ENCODE results near the gene KCTD4. TPM values are rescaled to one million over a fixed set of nuclear protein-coding genes. Genes with fewer than 3 reads are reported as not detected.

The KCTD4 gene
- total RNA-seq, 6 experiments from 2014 or later, result not detected

DNA sequence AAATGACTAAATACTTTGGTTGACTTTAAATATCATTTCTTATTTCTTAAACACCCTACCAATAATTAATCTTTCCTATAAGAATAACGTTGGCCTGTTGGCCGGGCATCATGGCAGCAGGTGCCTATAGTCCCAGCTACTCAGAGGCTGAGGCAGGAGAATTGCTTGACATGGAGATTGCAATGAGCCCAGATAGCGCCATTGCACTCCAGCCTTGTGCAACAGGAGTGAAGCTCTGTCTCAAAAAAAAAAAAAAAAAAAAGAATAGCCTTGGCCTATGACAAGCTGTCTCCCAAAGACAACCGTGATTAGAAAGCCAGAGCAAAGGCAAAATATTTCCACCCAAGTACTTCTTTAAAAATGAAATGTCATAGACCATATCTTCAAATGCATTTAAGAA lies 24.5 kb upstream of the KCTD4 start:
- Histone ChIP-seq H3K4me3 (no peak overlapping the region), H3K4me1 (no peaks in the 10 kb centered on the region), H3K36me3 (no peaks in the 10 kb centered on the region), H3K9me3 (no peaks in the 10 kb centered on the region), H3K27me3 (no peaks in the 10 kb centered on the region), H3K27ac (no peak overlapping the region)
- TF ChIP-seq, protein P1, sequence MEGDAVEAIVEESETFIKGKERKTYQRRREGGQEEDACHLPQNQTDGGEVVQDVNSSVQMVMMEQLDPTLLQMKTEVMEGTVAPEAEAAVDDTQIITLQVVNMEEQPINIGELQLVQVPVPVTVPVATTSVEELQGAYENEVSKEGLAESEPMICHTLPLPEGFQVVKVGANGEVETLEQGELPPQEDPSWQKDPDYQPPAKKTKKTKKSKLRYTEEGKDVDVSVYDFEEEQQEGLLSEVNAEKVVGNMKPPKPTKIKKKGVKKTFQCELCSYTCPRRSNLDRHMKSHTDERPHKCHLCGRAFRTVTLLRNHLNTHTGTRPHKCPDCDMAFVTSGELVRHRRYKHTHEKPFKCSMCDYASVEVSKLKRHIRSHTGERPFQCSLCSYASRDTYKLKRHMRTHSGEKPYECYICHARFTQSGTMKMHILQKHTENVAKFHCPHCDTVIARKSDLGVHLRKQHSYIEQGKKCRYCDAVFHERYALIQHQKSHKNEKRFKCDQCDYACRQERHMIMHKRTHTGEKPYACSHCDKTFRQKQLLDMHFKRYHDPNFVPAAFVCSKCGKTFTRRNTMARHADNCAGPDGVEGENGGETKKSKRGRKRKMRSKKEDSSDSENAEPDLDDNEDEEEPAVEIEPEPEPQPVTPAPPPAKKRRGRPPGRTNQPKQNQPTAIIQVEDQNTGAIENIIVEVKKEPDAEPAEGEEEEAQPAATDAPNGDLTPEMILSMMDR (IDR thresholded peaks at IDR 0.05), result no peak
- no peak for TF ChIP-seq POLR2A (IDR thresholded peaks at IDR 0.05)
- DNase-seq, result no peak
- intact Hi-C loops (cut with DNase I), result no loop called here
- no peak for ATAC-seq
- WGBS (ENCODE audit: insufficient coverage, low coverage, low lambda C conversion rate, missing lambda C conversion rate), result 97% methylated on average over 4 of the region's 4 CpGs

DNA sequence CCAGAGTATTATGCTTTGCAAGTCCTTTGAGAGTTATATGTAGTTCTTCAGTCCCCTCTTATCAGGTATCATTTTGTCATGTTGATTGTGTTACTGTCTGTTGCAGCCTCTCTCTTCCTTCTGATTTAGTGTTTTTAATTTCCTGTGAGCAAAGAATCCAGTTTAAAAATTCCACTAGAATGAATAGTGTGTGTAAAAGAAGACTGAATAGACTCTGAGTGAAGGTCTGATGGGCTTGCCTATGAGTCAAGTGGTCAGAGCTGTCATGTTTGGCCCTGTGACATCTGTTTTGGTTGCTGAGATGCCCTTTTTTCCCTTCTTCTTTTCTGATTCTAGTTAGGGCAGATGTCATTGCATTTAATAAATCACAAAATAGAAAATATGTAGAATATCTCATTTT lies 23.3 kb upstream of the KCTD4 start:
- H3K27me3 ChIP-seq, result no peaks in the 10 kb centered on the region
- intact Hi-C loops (cut with DNase I), result no loop called here
- TF ChIP-seq POLR2A (IDR thresholded peaks at IDR 0.05), result no peak
- TF ChIP-seq, protein P1 (IDR thresholded peaks at IDR 0.05), result no peak
- DNase-seq (no peak), ATAC-seq (no peak)
- H3K4me3 ChIP-seq, result no peak overlapping the region
- no peaks in the 10 kb centered on the region for H3K36me3 ChIP-seq
- H3K4me1 ChIP-seq, result peaks cover 0 to 7% (median 0%) of the 10 kb centered on the region in 4 donors
- no peaks in the 10 kb centered on the region for H3K9me3 ChIP-seq
- H3K27ac ChIP-seq, result no peak overlapping the region

DNA sequence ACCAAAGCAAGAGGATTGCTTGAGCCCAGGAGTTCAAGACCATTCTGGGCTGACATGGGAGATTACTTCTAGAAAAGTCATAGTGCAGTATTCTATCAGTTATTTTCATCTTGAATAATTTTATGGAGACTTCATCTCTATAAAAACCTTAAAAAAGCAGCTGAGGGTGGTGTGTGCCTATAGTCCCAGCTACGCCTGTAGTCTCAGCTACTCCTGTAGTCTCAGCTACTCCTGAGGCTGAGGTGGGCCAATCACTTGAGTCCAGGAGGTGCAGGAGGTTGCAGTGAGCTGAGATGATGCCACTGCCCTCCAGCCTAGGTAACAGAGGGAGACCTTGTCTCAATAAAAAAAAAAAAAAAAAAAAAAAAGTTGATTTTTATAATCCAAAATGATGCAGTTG lies 22.1 kb upstream of the KCTD4 start:
- Histone ChIP-seq H3K27me3 (no peaks in the 10 kb centered on the region), H3K4me1 (peaks cover 0 to 16% (median 0%) of the 10 kb centered on the region in 4 donors), H3K36me3 (no peaks in the 10 kb centered on the region), H3K4me3 (no peak overlapping the region), H3K27ac (no peak overlapping the region), H3K9me3 (no peaks in the 10 kb centered on the region)
- TF ChIP-seq POLR2A (IDR thresholded peaks at IDR 0.05), result no peak
- DNase-seq (no peak), ATAC-seq (no peak)
- intact Hi-C loops (cut with DNase I), result no loop called here
- 100% methylated on average over 1 of the region's 1 CpG for WGBS (ENCODE audit: insufficient coverage, low coverage, low lambda C conversion rate, missing lambda C conversion rate)

DNA sequence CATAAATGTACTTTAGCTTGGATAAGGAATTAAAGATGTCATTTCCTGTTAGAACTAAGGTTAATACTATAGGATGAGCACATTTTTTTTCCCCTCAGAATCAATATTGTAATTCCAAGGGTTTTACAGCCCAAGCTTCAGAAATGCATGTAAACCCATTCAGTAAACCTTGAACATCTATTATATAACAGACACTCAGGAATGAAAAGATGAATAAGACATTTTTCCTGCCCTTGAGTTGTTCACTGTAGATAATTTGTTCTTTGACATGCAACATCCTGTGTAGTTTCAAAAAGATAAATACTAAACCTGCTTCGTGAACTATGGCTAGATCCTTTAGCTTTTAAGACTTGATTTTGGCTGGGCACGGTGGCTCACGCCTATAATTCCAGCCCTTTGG lies 21.7 kb upstream of the KCTD4 start:
- peaks cover 0 to 19% (median 0%) of the 10 kb centered on the region in 4 donors for H3K4me1 ChIP-seq
- no peak for TF ChIP-seq POLR2A (IDR thresholded peaks at IDR 0.05)
- TF ChIP-seq, protein P1 (IDR thresholded peaks at IDR 0.05), result no peak
- no peaks in the 10 kb centered on the region for H3K9me3 ChIP-seq
- no peak overlapping the region for H3K4me3 ChIP-seq
- WGBS (ENCODE audit: insufficient coverage, low coverage, low lambda C conversion rate, missing lambda C conversion rate), result 79% methylated on average over 3 of the region's 3 CpGs
- DNase-seq (no peak), ATAC-seq (no peak)
- no peaks in the 10 kb centered on the region for H3K36me3 ChIP-seq
- H3K27ac ChIP-seq, result no peak overlapping the region
- H3K27me3 ChIP-seq, result no peaks in the 10 kb centered on the region
- intact Hi-C loops (cut with DNase I), result no loop called here

DNA sequence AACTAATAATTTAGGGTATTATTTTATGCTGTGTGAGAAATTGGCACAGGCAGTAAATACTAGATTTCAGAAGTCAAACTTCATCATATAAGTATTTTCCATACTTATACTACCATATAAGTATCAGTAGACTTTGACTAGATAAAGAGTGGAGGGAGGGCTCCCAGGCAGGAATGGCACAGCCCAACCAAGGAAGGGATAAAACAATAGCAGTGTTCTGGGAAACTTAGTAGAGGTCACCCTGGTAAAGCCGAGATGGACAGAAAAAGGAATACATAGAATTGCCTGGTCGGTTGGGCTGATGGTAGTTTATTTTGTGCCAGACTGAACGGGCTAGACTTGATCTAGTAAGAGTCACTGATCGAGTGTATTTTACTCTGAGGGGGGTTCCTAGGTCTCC lies 19.6 kb upstream of the KCTD4 start:
- no peak overlapping the region for H3K4me3 ChIP-seq
- no peaks in the 10 kb centered on the region for H3K36me3 ChIP-seq
- H3K9me3 ChIP-seq, result no peaks in the 10 kb centered on the region
- H3K27me3 ChIP-seq, result no peaks in the 10 kb centered on the region
- DNase-seq (no peak), ATAC-seq (no peak)
- no peak overlapping the region for H3K27ac ChIP-seq
- 92% methylated on average over 4 of the region's 4 CpGs for WGBS (ENCODE audit: insufficient coverage, low coverage, low lambda C conversion rate, missing lambda C conversion rate)
- no peak for TF ChIP-seq POLR2A (IDR thresholded peaks at IDR 0.05)
- TF ChIP-seq, protein P1 (IDR thresholded peaks at IDR 0.05), result no peak
- intact Hi-C loops (cut with DNase I), result no loop called here
- H3K4me1 ChIP-seq, result peaks cover 0 to 19% (median 0%) of the 10 kb centered on the region in 4 donors

Measured in right lobe of liver (tissue), 6 donors.